GM23338 (cell line): Measurements from ENCODE around the gene HHIP.

Source experiments
- CREB1 ChIP-seq: fragments of 250-450 bp; sonication (Bioruptor Pico); IDR thresholded peaks from 2 replicates; pipeline ENCODE4 v1.5.0; 2020; ENCODE audit warnings: low read depth, mild to moderate bottlenecking, moderate library complexity
- CTCF ChIP-seq, 2 experiments: fragments of 200-600 bp in 1 of 2; sonication (generic) in 1 of 2; conservative IDR thresholded peaks; 2 replicates each; pipeline versions ENCODE4 v1.5.1 to v1.6.1; 2016 to 2017; ENCODE audit warnings: antibody characterized with exemption in 2 of 2, low read depth in 2 of 2, mild to moderate bottlenecking in 2 of 2, moderate library complexity in 1 of 2
- EZH2 ChIP-seq: fragments of 200-600 bp; sonication (generic); IDR thresholded peaks from one replicate; pipeline ENCODE4 v1.8.0; 2017; ENCODE audit warnings: antibody characterized with exemption, mild to moderate bottlenecking, low read depth; ENCODE audit not compliant: unreplicated experiment
- EZH2phosphoT487 ChIP-seq: fragments of 200-600 bp; sonication (generic); IDR thresholded peaks from one replicate; pipeline ENCODE4 v1.8.1; 2018; ENCODE audit warnings: antibody characterized with exemption; ENCODE audit not compliant: unreplicated experiment
- JUNB ChIP-seq: IDR thresholded peaks from one replicate; pipeline ENCODE4 v1.6.1; 2016; ENCODE audit warnings: antibody characterized with exemption; ENCODE audit not compliant: unreplicated experiment
- NANOG ChIP-seq: IDR thresholded peaks from 2 replicates; pipeline ENCODE4 v1.6.1; 2016; ENCODE audit warnings: antibody characterized with exemption, borderline replicate concordance
- POLR2AphosphoS5 ChIP-seq: IDR thresholded peaks from 2 replicates; pipeline ENCODE4 v1.6.1; 2016; ENCODE audit warnings: antibody characterized with exemption, low read depth
- REST ChIP-seq: IDR thresholded peaks from one replicate; pipeline ENCODE4 v1.6.1; 2018; ENCODE audit warnings: antibody characterized with exemption; ENCODE audit not compliant: unreplicated experiment
- STAT1 ChIP-seq: IDR thresholded peaks from one replicate; pipeline ENCODE4 v1.6.1; 2016; ENCODE audit warnings: antibody characterized with exemption; ENCODE audit not compliant: unreplicated experiment
- ZNF114 ChIP-seq: fragments of 250-450 bp; sonication (Bioruptor Pico); IDR thresholded peaks from 2 replicates; pipeline ENCODE4 v1.5.0; 2020; ENCODE audit warnings: mild to moderate bottlenecking, moderate library complexity

- TF ChIP-seq CTCF (conservative IDR thresholded peaks at IDR 0.05; ENCODE audit: low read depth in 2 of 2), result no peak
- TF ChIP-seq EZH2, result no peak
- TF ChIP-seq POLR2AphosphoS5, result no peak
- no peak for TF ChIP-seq REST
- TF ChIP-seq JUNB, result no peak
- no peak for TF ChIP-seq NANOG
- no peak for TF ChIP-seq STAT1
- TF ChIP-seq EZH2phosphoT487, result no peak
- no peak for TF ChIP-seq ZNF114
- no peak for TF ChIP-seq CREB1 (CRISPR knock-in tag)
Observed at GRCh38 chr4:144644368-144645101, 1.4 kb upstream of the HHIP start.
